Measurements from ENCODE around the gene INSC.

INSC gene

DNA sequence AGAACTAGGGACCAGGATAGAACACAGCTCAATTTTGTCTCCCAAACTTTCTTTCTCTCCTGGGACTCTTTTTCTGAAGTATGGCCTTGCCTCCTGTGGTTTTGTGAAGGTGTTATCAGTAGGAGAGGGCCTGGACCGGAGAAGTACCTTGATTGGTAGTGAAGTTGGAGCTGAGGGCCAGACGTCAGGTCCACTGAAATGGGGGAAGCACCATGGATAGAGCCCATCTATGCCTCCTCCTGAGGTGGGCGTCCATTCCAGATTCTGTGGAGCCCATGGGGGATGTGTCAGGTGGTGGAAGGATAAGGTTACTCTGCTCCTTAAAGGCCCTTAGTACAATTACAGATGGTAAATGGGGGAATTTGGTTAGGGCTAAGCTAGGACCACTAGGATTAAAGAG lies 109.7 kb downstream of the INSC start:
- no peak for DNase-seq

GRCh38 chr11:15227011-15227410 lies 112.3 kb downstream of the INSC start:
- no peak for DNase-seq

- no peak for DNase-seq
Measured at GRCh38 chr11:15228331-15228849, 113.7 kb downstream of the INSC start.

DNA sequence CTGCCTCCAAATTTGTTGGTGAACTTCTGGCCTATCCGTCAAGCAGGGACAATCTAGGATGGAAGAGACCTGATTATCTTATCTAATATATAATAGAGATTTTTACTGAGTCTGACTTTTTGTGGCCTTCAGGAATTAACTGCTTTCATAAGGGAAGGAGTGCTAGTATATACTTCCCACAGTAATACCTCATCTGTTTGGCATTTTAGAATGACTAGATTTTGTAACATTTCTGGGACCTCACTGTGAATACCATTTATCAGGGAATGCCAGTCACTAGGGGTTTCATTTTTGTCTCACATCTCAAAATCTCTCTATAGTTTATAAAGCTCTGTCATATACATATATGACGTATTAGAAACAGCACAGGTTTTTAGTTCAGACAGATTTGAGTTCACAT lies 114.3 kb downstream of the INSC start:
- DNase-seq, result peak; percentile 6

- DNase-seq, result no peak
Measured at GRCh38 chr11:15232496-15232895, 117.8 kb downstream of the INSC start.

DNA sequence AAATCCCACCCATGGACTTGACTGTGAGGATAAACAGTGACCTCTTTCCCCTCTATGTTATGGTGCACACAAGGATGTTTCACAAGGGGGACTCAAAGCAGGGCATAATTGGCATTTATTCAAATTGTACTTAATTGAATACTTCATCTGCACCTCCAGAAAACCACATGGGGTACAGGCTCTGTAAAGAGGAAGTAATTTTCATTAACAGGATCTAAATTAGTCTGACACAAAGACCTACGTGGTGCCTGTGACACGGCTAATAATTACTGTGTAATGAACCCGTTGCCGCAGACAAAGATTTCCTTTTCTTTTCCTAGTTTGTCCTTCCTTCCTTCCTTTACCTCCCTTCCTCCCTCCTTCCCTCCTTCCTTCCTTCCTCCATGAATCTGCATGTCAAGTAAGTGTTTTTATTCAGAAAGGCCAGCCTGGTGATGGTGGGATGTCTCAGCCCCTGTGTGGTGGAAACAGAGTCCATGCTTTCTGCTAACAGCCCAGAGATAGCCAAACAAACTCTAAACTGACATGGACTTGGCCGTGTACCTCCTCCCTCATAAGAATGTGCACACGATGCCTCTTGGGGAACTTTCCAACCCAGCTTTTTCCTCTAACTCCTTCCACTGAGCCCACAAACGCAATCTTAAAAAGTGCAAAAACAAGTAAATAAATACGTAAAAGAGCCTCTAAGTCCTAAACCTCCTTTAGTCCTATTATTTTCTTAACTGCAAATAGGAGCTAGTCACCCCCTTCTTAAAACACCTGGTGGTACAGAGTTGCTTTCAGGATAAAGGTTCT lies 118.8 kb downstream of the INSC start:
- DNase-seq, result no peak

- no peak for DNase-seq
Measured at GRCh38 chr11:15234796-15235195, 120.1 kb downstream of the INSC start.

DNA sequence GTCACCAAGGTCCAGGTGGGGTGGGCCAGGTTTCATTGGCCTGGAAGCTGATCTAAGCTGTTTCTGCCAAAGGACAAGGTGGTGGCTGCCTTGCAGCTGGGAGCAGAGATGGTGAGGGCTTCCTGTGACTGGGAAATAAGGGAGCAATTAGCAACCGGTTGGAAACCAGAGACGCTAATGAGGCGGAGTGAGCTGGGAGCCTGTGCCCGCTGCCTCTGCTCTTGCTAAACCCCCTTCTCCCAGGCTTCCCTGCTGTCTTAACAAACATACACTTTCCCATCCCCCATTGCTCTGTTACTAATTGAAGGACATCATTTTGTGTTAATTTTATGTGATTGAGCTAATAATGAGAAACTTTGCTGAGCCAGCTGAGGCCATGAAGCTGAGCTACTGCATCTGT lies 121.8 kb downstream of the INSC start:
- no peak for DNase-seq

DNA sequence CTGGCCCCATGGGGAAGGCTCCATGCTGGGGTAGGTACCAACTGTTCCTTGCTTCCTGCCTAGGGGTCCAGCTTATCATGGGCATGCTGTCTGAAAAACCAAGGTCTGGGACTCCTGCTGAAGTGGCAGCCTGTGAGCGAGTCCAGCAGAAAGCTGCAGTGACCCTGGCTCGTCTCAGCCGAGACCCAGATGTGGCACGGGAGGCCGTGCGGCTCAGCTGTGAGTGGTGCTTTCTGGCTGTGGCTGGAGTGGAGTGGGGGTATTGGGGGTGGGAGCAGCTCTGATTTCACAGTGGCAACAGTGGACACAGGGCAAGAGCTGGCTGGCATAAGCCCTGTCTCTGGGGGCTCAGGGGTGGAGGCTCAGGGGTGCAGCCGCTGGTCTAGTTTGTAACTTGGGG lies 124.1 kb downstream of the INSC start:
- DNase-seq, result no peak

DNA sequence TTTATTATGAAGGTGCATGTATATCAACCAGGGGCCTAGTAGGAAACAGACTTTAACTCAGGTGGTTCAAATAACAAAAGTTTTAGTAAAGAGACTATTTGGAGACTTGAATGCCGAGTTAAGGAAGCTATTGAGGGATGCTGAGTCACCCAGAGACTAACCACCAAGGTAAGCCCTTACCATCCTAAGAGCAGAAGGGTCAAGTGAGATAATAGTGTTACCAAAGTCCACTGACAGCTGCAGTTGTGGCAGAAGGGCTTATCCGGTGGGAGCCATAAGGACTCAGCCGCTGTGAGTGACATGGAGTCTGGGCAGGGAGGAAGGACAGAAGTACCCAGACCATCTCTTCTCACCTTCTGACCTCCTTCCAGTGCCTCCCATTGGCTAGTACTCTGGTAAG lies 134.0 kb downstream of the INSC start:
- DNase-seq, result no peak

DNA sequence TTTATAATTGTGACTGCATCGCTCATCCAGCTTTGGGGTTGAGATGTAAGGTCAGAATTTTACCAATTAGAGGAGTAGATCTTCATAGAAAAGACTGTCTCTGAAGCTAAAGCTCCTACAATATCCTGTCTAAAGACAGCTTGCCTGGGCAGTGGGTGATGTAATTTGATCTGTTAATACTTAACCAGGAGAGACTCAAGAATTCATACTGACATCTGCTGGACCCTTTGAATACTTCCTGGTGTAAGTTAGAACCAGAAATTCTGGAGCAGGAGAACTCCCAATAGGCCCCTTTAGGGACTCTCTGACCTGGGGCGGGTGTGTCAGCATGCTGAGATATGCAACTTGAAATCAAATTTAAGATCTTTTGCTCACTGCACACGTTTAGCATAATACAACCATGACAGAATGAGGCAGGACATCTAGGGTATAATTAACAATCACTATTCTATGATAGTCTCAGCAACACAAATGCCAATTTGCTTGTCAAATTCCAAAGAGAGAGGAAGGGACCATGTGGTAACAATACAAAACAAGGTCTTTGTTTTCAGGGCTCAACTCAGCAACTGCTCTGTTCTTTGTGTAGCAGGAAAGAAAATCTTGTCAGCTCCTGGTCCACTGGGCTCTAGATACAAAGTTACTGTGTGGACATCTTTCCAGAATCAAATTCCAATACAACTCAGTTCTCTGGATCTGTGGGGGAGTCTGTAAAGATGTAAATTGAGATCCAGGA lies 143.9 kb downstream of the INSC start:
- DNase-seq, result peak; percentile 57

- DNase-seq, result no peak
Measured at GRCh38 chr11:15266999-15267398, 152.3 kb downstream of the INSC start.

GRCh38 chr11:15268598-15268997 lies 153.9 kb downstream of the INSC start:
- DNase-seq, result no peak

- no peak for DNase-seq
Measured at GRCh38 chr11:15275141-15275540, 160.4 kb downstream of the INSC start.

- no peak for DNase-seq
Measured at GRCh38 chr11:15276621-15277020, 161.9 kb downstream of the INSC start.

DNA sequence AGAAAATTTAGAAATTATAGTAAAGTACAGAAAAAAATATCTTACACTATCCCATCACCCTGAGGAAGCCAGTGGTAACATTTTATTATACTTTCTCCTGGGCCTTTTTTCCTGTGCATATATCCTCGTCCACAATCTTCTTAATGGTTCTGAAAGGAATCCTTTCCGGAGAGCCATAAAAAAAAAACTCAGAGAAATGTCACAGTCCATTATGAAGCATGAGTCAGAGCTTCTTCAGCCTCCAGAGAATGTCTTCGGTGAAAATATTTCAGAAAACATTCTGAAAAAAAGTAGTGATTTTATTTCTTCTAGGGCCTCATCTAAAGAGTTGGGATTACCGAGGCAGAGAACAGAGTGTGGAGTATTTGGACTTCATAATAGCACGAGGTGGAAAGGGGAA lies 163.4 kb downstream of the INSC start:
- no peak for DNase-seq

GRCh38 chr11:15280393-15280792 lies 165.7 kb downstream of the INSC start:
- no peak for DNase-seq

DNA sequence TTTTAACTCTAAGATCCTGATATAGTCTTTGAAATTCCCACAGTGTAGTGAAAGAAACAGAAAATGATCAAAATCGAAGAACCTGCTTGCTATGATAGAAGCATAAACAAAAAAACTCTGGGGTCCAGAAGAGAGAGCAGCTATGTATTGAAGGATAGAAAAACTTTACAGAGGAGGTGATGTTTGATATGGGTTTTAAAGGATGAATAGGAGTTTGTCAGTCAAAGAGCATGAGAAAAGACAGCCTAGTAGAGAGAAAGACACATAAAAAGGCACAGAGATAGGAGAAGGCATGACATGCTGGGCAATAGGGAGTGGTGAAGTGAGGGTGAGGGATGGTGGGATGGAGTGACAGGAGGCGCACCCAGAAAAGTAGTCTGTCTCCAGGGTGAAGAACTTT lies 168.0 kb downstream of the INSC start:
- no peak for DNase-seq

- no peak for DNase-seq
Measured at GRCh38 chr11:15286465-15286864, 171.7 kb downstream of the INSC start.

- no peak for DNase-seq
Measured at GRCh38 chr11:15288863-15289262, 174.1 kb downstream of the INSC start.

- DNase-seq, result no peak
Measured at GRCh38 chr11:15289723-15290122, 175.0 kb downstream of the INSC start.

DNA sequence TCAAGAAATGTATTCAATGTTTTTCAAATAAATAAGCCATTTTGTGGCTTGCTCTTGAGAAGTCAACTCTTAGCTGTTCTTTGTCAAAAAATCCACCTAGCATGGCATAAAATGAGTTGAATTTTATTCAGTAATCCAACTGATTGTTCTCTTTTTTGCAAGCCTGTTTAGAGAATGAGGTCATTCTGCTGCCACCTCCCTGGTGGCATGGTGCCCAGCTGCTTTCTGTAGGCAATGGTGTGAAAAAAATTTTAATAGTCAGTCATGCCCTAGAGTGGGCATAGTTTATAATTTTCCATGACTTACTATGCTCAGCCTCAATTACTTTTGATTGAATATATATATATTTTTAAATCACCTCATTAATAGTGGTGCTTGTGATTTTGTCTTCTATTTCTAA lies 177.2 kb downstream of the INSC start:
- no peak for DNase-seq

DNA sequence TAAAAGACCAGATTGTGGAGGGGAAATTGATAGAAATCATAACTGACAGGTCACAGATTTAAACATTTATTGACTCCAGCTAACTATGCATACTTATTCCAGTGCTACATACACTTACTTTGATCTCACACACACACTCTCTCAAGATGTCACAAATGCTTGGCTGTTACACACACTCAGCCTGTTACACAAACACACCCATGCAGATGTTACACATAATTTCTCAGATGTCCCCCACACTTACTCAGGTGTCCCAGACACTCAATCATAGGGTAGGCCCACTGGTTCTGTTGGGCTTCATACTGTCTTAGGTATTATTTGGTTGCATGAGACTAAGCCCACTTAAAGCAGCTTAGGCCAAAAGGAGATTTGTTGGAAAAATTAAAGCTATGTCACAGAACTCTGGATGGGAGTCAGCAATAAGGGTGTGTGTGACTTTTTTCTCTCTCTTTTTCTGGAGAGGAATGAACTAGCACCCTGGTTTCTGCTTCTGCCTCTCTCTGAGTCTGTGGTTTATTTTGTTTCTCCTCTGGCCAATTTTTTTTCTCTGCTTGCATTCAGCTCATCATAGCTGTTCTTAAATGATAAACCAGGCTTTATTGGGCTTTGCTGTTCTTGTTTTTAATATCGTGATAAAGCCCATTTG lies 179.4 kb downstream of the INSC start:
- DNase-seq, result no peak

GRCh38 chr11:15295695-15296094 lies 181.0 kb downstream of the INSC start:
- no peak for DNase-seq

Data from HCEC 1CT (cell line).